MCF 10A (cell line): ENCODE measurements around the gene DPYD. TPM values are rescaled to one million over a fixed set of nuclear protein-coding genes. Genes with fewer than 3 reads are reported as not detected.

Source experiments
- BruUV-seq: library from RNA; stranded (reverse); fragments of 400-500 nt; replicated peaks from 2 replicates; lab custom pipeline; 2021; lab: Mats Ljungman, UMichigan
- CTCF ChIA-PET: fragments of 300-600 bp; sonication (Branson Sonifier 250); formaldehyde crosslinking; extraction: SDS; loops from one replicate; lab custom pipeline; 2021; ENCODE audit warnings: antibody characterized with exemption, inconsistent platforms; lab: Yijun Ruan, JAX
- POLR2A ChIA-PET: fragments of 300-600, 350-650 bp; sonication (Branson Sonifier 250); formaldehyde crosslinking; extraction: SDS; loops from one replicate; lab custom pipeline; 2020; ENCODE audit warnings: antibody characterized with exemption, inconsistent platforms; lab: Yijun Ruan, JAX
- DNase-seq: peaks from one replicate; pipeline ENCODE4 v3.0.0-alpha.2; 2018; ENCODE audit not compliant: unreplicated experiment
- H3K27ac Mint-ChIP-seq: one replicate; pipeline ENCODE4 v1.8.0; 2022; ENCODE audit warnings: mild to moderate bottlenecking, low read depth, mixed read lengths; ENCODE audit not compliant: unreplicated experiment
- H3K27me3 Mint-ChIP-seq: one replicate; pipeline ENCODE4 v1.8.0; 2022; ENCODE audit warnings: mixed read lengths; ENCODE audit not compliant: insufficient read depth, unreplicated experiment
- H3K36me3 Mint-ChIP-seq: one replicate; pipeline ENCODE4 v1.8.0; 2022; ENCODE audit warnings: mild to moderate bottlenecking, moderate library complexity, mixed read lengths; ENCODE audit not compliant: insufficient read depth, unreplicated experiment
- H3K4me1 Mint-ChIP-seq: one replicate; pipeline ENCODE4 v1.8.0; 2022; ENCODE audit warnings: mixed read lengths; ENCODE audit not compliant: insufficient read depth, unreplicated experiment
- H3K4me3 Mint-ChIP-seq: one replicate; pipeline ENCODE4 v1.8.0; 2022; ENCODE audit warnings: mild to moderate bottlenecking, moderate library complexity, mixed read lengths; ENCODE audit not compliant: unreplicated experiment
- H3K9me3 Mint-ChIP-seq: one replicate; pipeline ENCODE4 v1.8.0; 2022; ENCODE audit warnings: mixed read lengths; ENCODE audit not compliant: unreplicated experiment
- CTCF ChIP-seq: fragments of 200-600 bp; IDR thresholded peaks from one replicate; pipeline ENCODE4 v1.8.0; 2022; ENCODE audit warnings: antibody characterized with exemption, mild to moderate bottlenecking; ENCODE audit not compliant: unreplicated experiment
- intact Hi-C: fragments of 100-400 bp; cut with micrococcal nuclease; formaldehyde crosslinking; loops from 2 replicates; pipeline ENCODE4 v1.14.1; 2022
- total RNA-seq: library from RNA; stranded (reverse); gene quantifications from 2 replicates; pipeline ENCODE4 v1.2.3, GENCODE V29; 2022

DPYD gene
- total RNA-seq, 1 experiment from 2014 or later = 48.2 TPM

- H3K36me3 Mint-ChIP-seq = peaks cover 4% of the 10 kb centered on the region
- no peak overlapping the region for H3K27ac Mint-ChIP-seq
- DNase-seq = no peak
- intact Hi-C loops = no loop called here
- BruUV-seq = no TSS peak
- H3K4me3 Mint-ChIP-seq = no peak overlapping the region
- peaks cover 22% of the 10 kb centered on the region for H3K4me1 Mint-ChIP-seq
- H3K27me3 Mint-ChIP-seq = no peaks in the 10 kb centered on the region
- no peaks in the 10 kb centered on the region for H3K9me3 Mint-ChIP-seq
- TF ChIP-seq CTCF = no peak
- ChIA-PET CTCF (interaction anchor here (0.6 kb wide), 1 partner anchor 394 kb away, joined by 5 read pairs; no protein-coding TSS in a partner anchor), POLR2A (no interaction called here)
Observed at GRCh38 chr1:97382206-97382605, 538.6 kb downstream of the DPYD start.

- intact Hi-C loops = no loop called here
- Mint-ChIP-seq H3K4me1 (peaks cover 17% of the 10 kb centered on the region), H3K4me3 (no peak overlapping the region)
Observed at GRCh38 chr1:97379387-97380075, 541.3 kb downstream of the DPYD start.

GRCh38 chr1:97378596-97378995 lies 542.2 kb downstream of the DPYD start:
- POLR2A ChIA-PET = no interaction called here
- Mint-ChIP-seq H3K36me3 (peaks cover 5% of the 10 kb centered on the region), H3K4me1 (peaks cover 11% of the 10 kb centered on the region), H3K27ac (no peak overlapping the region), H3K4me3 (no peak overlapping the region), H3K27me3 (no peaks in the 10 kb centered on the region), H3K9me3 (no peaks in the 10 kb centered on the region)
- intact Hi-C loops = no loop called here
- BruUV-seq = no TSS peak
- no peak for DNase-seq
- no peak for TF ChIP-seq CTCF
- CTCF ChIA-PET = interaction anchor here (0.8 kb wide), 1 partner anchor 1142 kb away, joined by 3 read pairs; no protein-coding TSS in a partner anchor

More at GRCh38 chr1:97379387-97380075, 541.3 kb downstream of the DPYD start:
- ChIA-PET POLR2A (no interaction called here), CTCF (interaction anchor here (0.6 to 0.7 kb wide), 2 partner anchors 136 to 347 kb away, joined by 3 to 4 read pairs; no protein-coding TSS in a partner anchor)
- no peak for TF ChIP-seq CTCF
- Mint-ChIP-seq H3K9me3 (no peaks in the 10 kb centered on the region), H3K36me3 (peaks cover 5% of the 10 kb centered on the region), H3K27me3 (no peaks in the 10 kb centered on the region), H3K27ac (no peak overlapping the region)
- BruUV-seq = no TSS peak
- peak; percentile 27 for DNase-seq

GRCh38 chr1:97377432-97378034 lies 543.3 kb downstream of the DPYD start:
- POLR2A ChIA-PET = interaction anchor here (0.6 kb wide), 2 partner anchors 13 to 205 kb away, joined by 3 read pairs; no protein-coding TSS in a partner anchor
- no peak overlapping the region for H3K4me3 Mint-ChIP-seq
- H3K4me1 Mint-ChIP-seq = peaks cover 11% of the 10 kb centered on the region
- BruUV-seq = no TSS peak
- CTCF ChIA-PET = interaction anchor here (0.8 to 1.1 kb wide), 2 partner anchors 136 to 1141 kb away, joined by 3 read pairs; no protein-coding TSS in a partner anchor
- H3K27me3 Mint-ChIP-seq = no peaks in the 10 kb centered on the region
- TF ChIP-seq CTCF = no peak
- intact Hi-C loops = no loop called here
- H3K36me3 Mint-ChIP-seq = peaks cover 12% of the 10 kb centered on the region
- peak overlapping the region; percentile 47 for H3K27ac Mint-ChIP-seq
- no peaks in the 10 kb centered on the region for H3K9me3 Mint-ChIP-seq
- DNase-seq = peak; percentile 24
